Measurements from ENCODE around the gene G3BP2. TPM values are rescaled to one million over a fixed set of nuclear protein-coding genes. Genes with fewer than 3 reads are reported as not detected.
A peak's percentile ranks its signal among the peaks of the same experiment; 100 is the strongest.

The G3BP2 gene
- total and polyA plus RNA-seq, 2 of the 13 experiments (the other 11 are each of a cell fraction or from before 2014, with no cell fraction given), result 51.7 to 179 TPM

DNA sequence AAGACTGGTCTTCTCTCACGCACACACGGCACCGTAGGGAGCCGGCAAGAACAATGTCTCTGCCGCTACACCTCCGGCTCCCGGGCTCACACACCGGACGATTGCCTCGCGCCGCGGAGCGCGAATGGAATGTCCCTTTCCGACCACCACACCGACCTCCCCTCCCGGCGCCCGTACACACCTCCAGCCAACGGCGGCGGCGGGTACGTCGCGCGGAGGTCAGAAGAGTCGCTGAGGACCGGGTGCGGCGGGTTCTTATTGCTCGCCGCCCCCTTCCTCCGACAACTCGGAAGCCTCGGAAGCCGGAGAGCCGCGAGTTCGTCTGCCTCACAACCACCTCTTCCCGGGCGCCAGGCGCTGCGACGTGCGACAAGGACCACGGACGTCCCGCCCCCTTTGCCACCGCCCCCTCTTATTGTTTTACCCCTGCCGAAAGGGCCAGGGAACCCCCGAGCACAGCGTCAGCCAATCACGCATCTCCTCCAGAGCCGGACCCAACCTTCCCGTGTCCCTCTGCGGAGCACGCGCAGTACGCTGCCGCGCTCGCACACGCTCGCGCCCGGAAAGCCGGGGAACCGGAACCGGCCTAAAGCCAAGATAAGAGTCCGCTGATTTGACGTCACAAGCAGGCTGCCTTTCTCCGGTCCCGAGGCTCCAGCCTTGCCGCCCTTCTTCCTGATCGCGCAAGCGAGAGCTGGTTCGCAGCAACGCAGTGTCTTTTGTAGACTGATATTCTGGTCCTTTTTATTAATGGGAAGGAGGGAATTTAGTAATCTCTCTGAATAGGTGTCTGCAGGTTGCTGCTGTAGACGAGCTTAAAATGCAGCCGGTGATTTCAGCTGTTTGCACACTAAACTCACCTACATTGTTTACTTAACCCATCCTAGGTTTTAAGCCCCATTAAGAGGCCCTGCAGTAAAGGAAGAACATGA, at the start of gene G3BP2 (continued):
- TF ChIP-seq SALL2 (CRISPR knock-in tag; IDR thresholded peaks at IDR 0.05) (peak; percentile 45; the same call in 1 of the 2 replicates), ZNF225 (CRISPR knock-in tag; IDR thresholded peaks at IDR 0.05) (no peak), NFIB (CRISPR knock-in tag; IDR thresholded peaks at IDR 0.05; ENCODE audit: borderline replicate concordance) (no peak), ETV5 (CRISPR knock-in tag; IDR thresholded peaks at IDR 0.05; ENCODE audit: borderline replicate concordance) (peak; percentile 91), ZNF788 (CRISPR knock-in tag; IDR thresholded peaks at IDR 0.05; ENCODE audit: borderline replicate concordance) (peak; percentile 92), ZNF761 (CRISPR knock-in tag; conservative IDR thresholded peaks at IDR 0.05) (peak; percentile 80; the same call in 1 of the 2 replicates), ZBTB1 (CRISPR knock-in tag; IDR thresholded peaks at IDR 0.05; ENCODE audit: borderline replicate concordance) (no peak), IRF1 (CRISPR knock-in tag; IDR thresholded peaks at IDR 0.05; ENCODE audit: low read depth) (no peak), ZNF703 (CRISPR knock-in tag; IDR thresholded peaks at IDR 0.05; ENCODE audit: borderline replicate concordance) (peak; percentile 80; the same call in 1 of the 2 replicates), ZNF101 (CRISPR knock-in tag; IDR thresholded peaks at IDR 0.05; ENCODE audit: borderline replicate concordance, low read depth) (no peak), SMAD9 (CRISPR knock-in tag; IDR thresholded peaks at IDR 0.05) (no peak), ZNF230 (CRISPR knock-in tag; IDR thresholded peaks at IDR 0.05) (no peak), NFE2L1 (CRISPR knock-in tag; IDR thresholded peaks at IDR 0.05; ENCODE audit: borderline replicate concordance) (no peak), ZNF740 (CRISPR knock-in tag; IDR thresholded peaks at IDR 0.05) (no peak; the same call in 1 of the 2 replicates), RFXANK (CRISPR knock-in tag; IDR thresholded peaks at IDR 0.05) (no peak), ZNF841 (CRISPR knock-in tag; IDR thresholded peaks at IDR 0.05; ENCODE audit: borderline replicate concordance) (no peak), ZNF616 (CRISPR knock-in tag; IDR thresholded peaks at IDR 0.05; ENCODE audit: low read depth) (peak; percentile 70; the same call in 1 of the 2 replicates)
- TF ChIP-seq, protein P1, sequence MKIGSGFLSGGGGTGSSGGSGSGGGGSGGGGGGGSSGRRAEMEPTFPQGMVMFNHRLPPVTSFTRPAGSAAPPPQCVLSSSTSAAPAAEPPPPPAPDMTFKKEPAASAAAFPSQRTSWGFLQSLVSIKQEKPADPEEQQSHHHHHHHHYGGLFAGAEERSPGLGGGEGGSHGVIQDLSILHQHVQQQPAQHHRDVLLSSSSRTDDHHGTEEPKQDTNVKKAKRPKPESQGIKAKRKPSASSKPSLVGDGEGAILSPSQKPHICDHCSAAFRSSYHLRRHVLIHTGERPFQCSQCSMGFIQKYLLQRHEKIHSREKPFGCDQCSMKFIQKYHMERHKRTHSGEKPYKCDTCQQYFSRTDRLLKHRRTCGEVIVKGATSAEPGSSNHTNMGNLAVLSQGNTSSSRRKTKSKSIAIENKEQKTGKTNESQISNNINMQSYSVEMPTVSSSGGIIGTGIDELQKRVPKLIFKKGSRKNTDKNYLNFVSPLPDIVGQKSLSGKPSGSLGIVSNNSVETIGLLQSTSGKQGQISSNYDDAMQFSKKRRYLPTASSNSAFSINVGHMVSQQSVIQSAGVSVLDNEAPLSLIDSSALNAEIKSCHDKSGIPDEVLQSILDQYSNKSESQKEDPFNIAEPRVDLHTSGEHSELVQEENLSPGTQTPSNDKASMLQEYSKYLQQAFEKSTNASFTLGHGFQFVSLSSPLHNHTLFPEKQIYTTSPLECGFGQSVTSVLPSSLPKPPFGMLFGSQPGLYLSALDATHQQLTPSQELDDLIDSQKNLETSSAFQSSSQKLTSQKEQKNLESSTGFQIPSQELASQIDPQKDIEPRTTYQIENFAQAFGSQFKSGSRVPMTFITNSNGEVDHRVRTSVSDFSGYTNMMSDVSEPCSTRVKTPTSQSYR (CRISPR knock-in tag; IDR thresholded peaks at IDR 0.05; ENCODE audit: borderline replicate concordance), result no peak
- TF ChIP-seq, protein P2, sequence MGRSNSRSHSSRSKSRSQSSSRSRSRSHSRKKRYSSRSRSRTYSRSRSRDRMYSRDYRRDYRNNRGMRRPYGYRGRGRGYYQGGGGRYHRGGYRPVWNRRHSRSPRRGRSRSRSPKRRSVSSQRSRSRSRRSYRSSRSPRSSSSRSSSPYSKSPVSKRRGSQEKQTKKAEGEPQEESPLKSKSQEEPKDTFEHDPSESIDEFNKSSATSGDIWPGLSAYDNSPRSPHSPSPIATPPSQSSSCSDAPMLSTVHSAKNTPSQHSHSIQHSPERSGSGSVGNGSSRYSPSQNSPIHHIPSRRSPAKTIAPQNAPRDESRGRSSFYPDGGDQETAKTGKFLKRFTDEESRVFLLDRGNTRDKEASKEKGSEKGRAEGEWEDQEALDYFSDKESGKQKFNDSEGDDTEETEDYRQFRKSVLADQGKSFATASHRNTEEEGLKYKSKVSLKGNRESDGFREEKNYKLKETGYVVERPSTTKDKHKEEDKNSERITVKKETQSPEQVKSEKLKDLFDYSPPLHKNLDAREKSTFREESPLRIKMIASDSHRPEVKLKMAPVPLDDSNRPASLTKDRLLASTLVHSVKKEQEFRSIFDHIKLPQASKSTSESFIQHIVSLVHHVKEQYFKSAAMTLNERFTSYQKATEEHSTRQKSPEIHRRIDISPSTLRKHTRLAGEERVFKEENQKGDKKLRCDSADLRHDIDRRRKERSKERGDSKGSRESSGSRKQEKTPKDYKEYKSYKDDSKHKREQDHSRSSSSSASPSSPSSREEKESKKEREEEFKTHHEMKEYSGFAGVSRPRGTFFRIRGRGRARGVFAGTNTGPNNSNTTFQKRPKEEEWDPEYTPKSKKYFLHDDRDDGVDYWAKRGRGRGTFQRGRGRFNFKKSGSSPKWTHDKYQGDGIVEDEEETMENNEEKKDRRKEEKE (IDR thresholded peaks at IDR 0.05), result no peak

Data from HepG2 (cell line).